PC-3 (cell line): ENCODE data around the gene EXOC1. TPM values are rescaled to one million over a fixed set of nuclear protein-coding genes. Genes with fewer than 3 reads are reported as not detected.

Experiments
- ATAC-seq: fragments of 200-7000 bp; cut with Tn5 transposase; 2 replicates; pipeline ENCODE4 v1.9.1; 2020; ENCODE audit warnings: mild to moderate bottlenecking, moderate library complexity
- BruUV-seq: library from RNA; stranded (reverse); fragments of 400-500 nt; replicated peaks from 2 replicates; lab custom pipeline; 2021; lab: Mats Ljungman, UMichigan
- CTCF ChIA-PET: fragments of 300-600 bp; sonication (Branson Sonifier 250); formaldehyde crosslinking; loops from one replicate; lab custom pipeline; 2022; ENCODE audit warnings: antibody characterized with exemption; lab: Charles Lee
- POLR2A ChIA-PET: fragments of 300-600 bp; sonication (Branson Sonifier 250); formaldehyde crosslinking; loops from one replicate; lab custom pipeline; 2022; ENCODE audit warnings: antibody characterized with exemption; ENCODE audit not compliant: unreplicated experiment; lab: Charles Lee
- DNase-seq: peaks from one replicate; pipeline ENCODE4 v3.0.0-alpha.2; 2015
- H2AFZ ChIP-seq: fragments of 300-600 bp; sonication (generic); 2 replicates; pipeline ENCODE4 v1.6.0; 2016; ENCODE audit warnings: antibody characterized with exemption, low read length
- H3F3A ChIP-seq: fragments of 300-600 bp; sonication (generic); one replicate; pipeline ENCODE4 v1.6.0; 2017; ENCODE audit warnings: antibody characterized with exemption, low read length, control low read depth, mild to moderate bottlenecking; ENCODE audit not compliant: unreplicated experiment
- H3K27ac ChIP-seq: fragments of 300-600 bp; sonication (generic); 2 replicates; pipeline ENCODE4 v1.5.1; 2016; ENCODE audit warnings: mild to moderate bottlenecking, low read length
- H3K27me3 ChIP-seq: fragments of 300-600 bp; sonication (generic); 2 replicates; pipeline ENCODE4 v1.6.1; 2016; ENCODE audit warnings: low read length, mixed read lengths
- H3K36me3 ChIP-seq: fragments of 300-600 bp; sonication (generic); 2 replicates; pipeline ENCODE4 v1.6.1; 2016; ENCODE audit warnings: low read depth, mixed run types, low read length, mixed read lengths
- H3K4me1 ChIP-seq: fragments of 300-600 bp; sonication (generic); 2 replicates; pipeline ENCODE4 v1.5.1; 2016; ENCODE audit warnings: low read length; ENCODE audit not compliant: insufficient read depth
- H3K4me2 ChIP-seq: fragments of 300-600 bp; sonication (generic); 2 replicates; pipeline ENCODE4 v1.6.0; 2016; ENCODE audit warnings: low read length
- H3K4me3 ChIP-seq: fragments of 300-600 bp; sonication (generic); 2 replicates; pipeline ENCODE4 v1.5.1; 2016; ENCODE audit warnings: mild to moderate bottlenecking, low read length, mixed read lengths
- H3K79me2 ChIP-seq: fragments of 300-600 bp; sonication (generic); 2 replicates; pipeline ENCODE4 v1.6.1; 2017; ENCODE audit warnings: low read length, mixed read lengths
- H3K9ac ChIP-seq: fragments of 300-600 bp; sonication (generic); 2 replicates; pipeline ENCODE4 v1.6.0; 2016; ENCODE audit warnings: mild to moderate bottlenecking, low read length
- H3K9me2 ChIP-seq: fragments of 300-600 bp; sonication (generic); replicated peaks from 2 replicates; pipeline ENCODE4 v1.6.1; 2016; ENCODE audit warnings: mixed run types, low read length, mixed read lengths
- H3K9me3 ChIP-seq: fragments of 300-600 bp; sonication (generic); 2 replicates; pipeline ENCODE4 v1.6.1; 2016; ENCODE audit warnings: low read length, mixed read lengths
- H4K20me1 ChIP-seq: fragments of 300-600 bp; sonication (generic); 2 replicates; pipeline ENCODE4 v1.6.1; 2016; ENCODE audit warnings: low read length, mixed read lengths
- EZH2 ChIP-seq: fragments of 300-600 bp; sonication (generic); IDR thresholded peaks from one replicate; pipeline ENCODE4 v1.6.1; 2017; ENCODE audit warnings: antibody characterized with exemption, mild to moderate bottlenecking, low read length; ENCODE audit not compliant: unreplicated experiment
- EZH2phosphoT487 ChIP-seq: fragments of 300-600 bp; sonication (generic); IDR thresholded peaks from 2 replicates; pipeline ENCODE4 v1.6.1; 2018; ENCODE audit warnings: mild to moderate bottlenecking, antibody characterized with exemption, low read length, borderline replicate concordance
- intact Hi-C: fragments of 100-400 bp; cut with micrococcal nuclease; formaldehyde crosslinking; loops from 2 replicates; pipeline ENCODE4 v1.9.0; 2023
- total RNA-seq: library from RNA; depleted of rRNA; stranded (reverse); fragments of >200 nt; gene quantifications from 2 replicates; pipeline ENCODE4 v1.2.3, GENCODE V29; 2014
- TF ChIP-seq, protein P1 (sequence below): fragments of 300-600 bp; sonication (generic); conservative IDR thresholded peaks from 2 replicates; pipeline ENCODE4 v1.5.1; 2017; ENCODE audit warnings: antibody characterized with exemption, low read depth, mild to moderate bottlenecking, low read length

Gene EXOC1
- total RNA-seq, 1 experiment from 2014 or later, result 37.4 TPM

DNA sequence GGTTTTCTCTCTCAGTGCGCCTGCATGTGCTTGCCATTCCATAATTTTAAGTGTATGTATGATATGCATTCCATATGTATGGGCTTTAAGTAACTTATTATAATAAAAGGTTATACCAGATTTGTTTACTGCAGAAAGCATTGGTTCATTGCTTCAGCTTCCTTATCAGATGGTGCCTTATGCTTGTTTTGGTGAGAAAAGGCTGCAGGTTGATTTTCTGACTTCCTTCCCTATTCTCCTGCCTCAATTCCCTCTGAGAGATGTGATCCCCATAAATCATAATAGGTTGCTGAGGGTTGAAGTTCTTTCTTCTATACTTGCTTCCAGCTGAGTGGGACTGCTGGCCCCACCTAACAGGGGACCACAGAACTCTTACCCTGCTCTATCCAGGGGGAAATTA lies 85.0 kb downstream of the EXOC1 start:
- POLR2A ChIA-PET, result no interaction called here
- no peaks in the 10 kb centered on the region for H3K27me3 ChIP-seq
- no peak overlapping the region for H3K9ac ChIP-seq
- H3K9me2 ChIP-seq, result no peaks in the 10 kb centered on the region
- no peaks in the 10 kb centered on the region for H4K20me1 ChIP-seq
- H3K4me1 ChIP-seq, result no peaks in the 10 kb centered on the region
- intact Hi-C loops, result no loop called here
- TF ChIP-seq, protein P1, sequence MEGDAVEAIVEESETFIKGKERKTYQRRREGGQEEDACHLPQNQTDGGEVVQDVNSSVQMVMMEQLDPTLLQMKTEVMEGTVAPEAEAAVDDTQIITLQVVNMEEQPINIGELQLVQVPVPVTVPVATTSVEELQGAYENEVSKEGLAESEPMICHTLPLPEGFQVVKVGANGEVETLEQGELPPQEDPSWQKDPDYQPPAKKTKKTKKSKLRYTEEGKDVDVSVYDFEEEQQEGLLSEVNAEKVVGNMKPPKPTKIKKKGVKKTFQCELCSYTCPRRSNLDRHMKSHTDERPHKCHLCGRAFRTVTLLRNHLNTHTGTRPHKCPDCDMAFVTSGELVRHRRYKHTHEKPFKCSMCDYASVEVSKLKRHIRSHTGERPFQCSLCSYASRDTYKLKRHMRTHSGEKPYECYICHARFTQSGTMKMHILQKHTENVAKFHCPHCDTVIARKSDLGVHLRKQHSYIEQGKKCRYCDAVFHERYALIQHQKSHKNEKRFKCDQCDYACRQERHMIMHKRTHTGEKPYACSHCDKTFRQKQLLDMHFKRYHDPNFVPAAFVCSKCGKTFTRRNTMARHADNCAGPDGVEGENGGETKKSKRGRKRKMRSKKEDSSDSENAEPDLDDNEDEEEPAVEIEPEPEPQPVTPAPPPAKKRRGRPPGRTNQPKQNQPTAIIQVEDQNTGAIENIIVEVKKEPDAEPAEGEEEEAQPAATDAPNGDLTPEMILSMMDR, result no peak
- TF ChIP-seq EZH2phosphoT487 (no peak), EZH2 (no peak)
- DNase-seq (no peak), ATAC-seq (no peak)
- CTCF ChIA-PET, result no interaction called here
- no TSS peak for BruUV-seq
- no peaks in the 10 kb centered on the region for H3K9me3 ChIP-seq
- no peak overlapping the region for H3K4me2 ChIP-seq
- H3K27ac ChIP-seq, result no peak overlapping the region
- H3F3A ChIP-seq, result no peaks in the 10 kb centered on the region
- no peaks in the 10 kb centered on the region for H3K36me3 ChIP-seq
- no peak overlapping the region for H2AFZ ChIP-seq
- no peaks in the 10 kb centered on the region for H3K79me2 ChIP-seq
- H3K4me3 ChIP-seq, result no peak overlapping the region

DNA sequence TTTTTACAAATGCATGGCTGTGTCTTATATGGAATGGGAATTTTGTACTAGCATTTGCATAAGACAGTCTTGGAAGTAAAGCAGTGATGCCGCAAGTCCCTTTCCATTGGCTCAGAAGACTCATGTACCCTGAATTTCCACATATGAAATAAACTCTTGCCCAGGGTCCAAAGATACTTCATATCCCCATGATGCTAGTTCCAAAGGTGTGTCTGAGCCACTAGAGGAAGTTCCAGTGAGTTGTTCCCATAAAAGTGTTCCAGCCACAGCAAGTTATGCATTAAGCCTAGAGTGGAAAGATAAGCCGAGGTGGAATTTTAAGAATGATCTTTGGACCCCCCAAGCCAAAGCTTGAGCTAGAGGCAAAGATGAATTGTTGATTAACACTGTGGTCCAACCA lies 86.0 kb downstream of the EXOC1 start:
- POLR2A ChIA-PET, result no interaction called here
- no peaks in the 10 kb centered on the region for H4K20me1 ChIP-seq
- H3K4me3 ChIP-seq, result no peak overlapping the region
- H3K4me1 ChIP-seq, result no peaks in the 10 kb centered on the region
- CTCF ChIA-PET, result no interaction called here
- BruUV-seq, result no TSS peak
- H3F3A ChIP-seq, result no peaks in the 10 kb centered on the region
- intact Hi-C loops, result no loop called here
- no peak overlapping the region for H2AFZ ChIP-seq
- no peaks in the 10 kb centered on the region for H3K9me2 ChIP-seq
- H3K36me3 ChIP-seq, result no peaks in the 10 kb centered on the region
- H3K4me2 ChIP-seq, result no peak overlapping the region
- H3K27ac ChIP-seq, result no peak overlapping the region
- DNase-seq (no peak), ATAC-seq (no peak)
- H3K9me3 ChIP-seq, result no peaks in the 10 kb centered on the region
- TF ChIP-seq, protein P1, result no peak
- TF ChIP-seq EZH2phosphoT487 (no peak), EZH2 (no peak)
- H3K27me3 ChIP-seq, result no peaks in the 10 kb centered on the region
- H3K79me2 ChIP-seq, result no peaks in the 10 kb centered on the region
- H3K9ac ChIP-seq, result no peak overlapping the region

DNA sequence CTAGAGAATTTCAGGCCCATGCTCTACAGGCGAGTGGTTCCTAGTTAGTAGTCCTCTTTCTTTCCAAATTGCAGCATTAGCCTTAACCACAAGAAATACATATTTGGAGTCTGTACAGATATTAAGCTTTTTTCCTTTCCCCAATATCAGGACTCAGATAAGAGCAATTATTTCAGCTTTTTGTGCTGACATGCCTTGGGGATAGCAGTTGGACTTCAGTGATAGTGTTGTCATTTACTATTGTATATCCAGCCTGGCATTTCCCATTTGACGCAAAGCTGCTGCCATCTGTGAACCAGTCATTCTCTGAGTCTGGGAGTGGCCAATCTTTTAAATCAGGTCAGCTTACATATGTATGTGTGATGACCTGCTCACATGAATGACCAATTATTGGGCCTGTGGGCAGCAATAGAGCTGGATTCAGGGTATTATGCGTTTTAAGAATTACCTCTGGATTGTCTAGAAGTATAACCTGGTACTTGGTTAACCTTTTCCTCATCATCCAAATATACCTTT lies 88.5 kb downstream of the EXOC1 start:
- ChIA-PET CTCF (no interaction called here), POLR2A (no interaction called here)
- Histone ChIP-seq H3K4me1 (no peaks in the 10 kb centered on the region), H3K9me3 (no peaks in the 10 kb centered on the region), H3K9ac (no peak overlapping the region), H3K4me3 (no peak overlapping the region), H3K79me2 (no peaks in the 10 kb centered on the region), H3K27ac (no peak overlapping the region), H3K36me3 (no peaks in the 10 kb centered on the region), H3F3A (no peaks in the 10 kb centered on the region), H2AFZ (no peak overlapping the region), H3K27me3 (no peaks in the 10 kb centered on the region), H3K4me2 (no peak overlapping the region), H3K9me2 (no peaks in the 10 kb centered on the region), H4K20me1 (no peaks in the 10 kb centered on the region)
- TF ChIP-seq, protein P1, result no peak
- TF ChIP-seq EZH2phosphoT487 (no peak), EZH2 (no peak)
- DNase-seq (no peak), ATAC-seq (no peak)
- no TSS peak for BruUV-seq
- intact Hi-C loops, result loop anchor here (10.0 kb wide), 1 partner anchor 443 kb away; the partner anchor contains the start of gene AASDH
